SKM-1 (cell line): ENCODE measurements around the gene MORN1.

Experiments
- DNase-seq: peaks from one replicate; lab custom pipeline; 2025; ENCODE audit not compliant: unreplicated experiment; lab: John Stamatoyannopoulos, UW

Gene MORN1

DNA sequence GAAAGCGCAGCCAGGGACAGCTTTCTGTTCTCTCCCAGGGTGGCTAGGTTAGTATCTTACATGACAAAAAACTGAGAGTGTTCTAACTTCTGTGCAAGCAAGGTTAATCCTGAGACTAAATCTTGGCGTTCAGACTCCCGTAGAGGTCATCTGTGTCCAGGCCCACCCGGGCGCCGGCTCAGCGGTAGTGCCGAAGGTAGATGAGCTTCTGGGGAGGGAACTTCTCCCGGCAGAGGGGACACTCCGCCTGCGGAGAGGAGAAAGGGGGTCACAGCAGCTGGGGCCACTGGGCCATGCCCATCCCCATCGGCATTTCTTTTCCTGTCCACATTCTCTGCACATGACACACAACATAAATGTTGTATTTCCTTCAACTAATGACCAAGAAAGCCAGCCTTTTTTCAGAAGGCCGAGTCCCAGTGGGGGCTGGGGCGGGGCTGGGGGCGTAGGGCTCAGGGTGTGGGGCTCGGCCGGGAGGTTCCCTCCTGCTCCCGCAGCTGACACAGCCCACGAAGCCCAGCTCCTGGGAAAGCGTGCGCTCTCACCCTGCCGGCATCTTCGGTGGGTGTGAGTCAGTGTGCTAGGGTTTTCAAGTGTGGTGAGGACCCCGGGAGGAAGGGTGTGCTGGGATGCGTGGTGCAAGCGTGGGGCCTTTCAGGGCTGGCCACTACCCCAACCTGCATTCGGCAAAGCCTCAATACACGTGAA lies 14.4 kb upstream of the MORN1 start:
- no peak for DNase-seq

DNA sequence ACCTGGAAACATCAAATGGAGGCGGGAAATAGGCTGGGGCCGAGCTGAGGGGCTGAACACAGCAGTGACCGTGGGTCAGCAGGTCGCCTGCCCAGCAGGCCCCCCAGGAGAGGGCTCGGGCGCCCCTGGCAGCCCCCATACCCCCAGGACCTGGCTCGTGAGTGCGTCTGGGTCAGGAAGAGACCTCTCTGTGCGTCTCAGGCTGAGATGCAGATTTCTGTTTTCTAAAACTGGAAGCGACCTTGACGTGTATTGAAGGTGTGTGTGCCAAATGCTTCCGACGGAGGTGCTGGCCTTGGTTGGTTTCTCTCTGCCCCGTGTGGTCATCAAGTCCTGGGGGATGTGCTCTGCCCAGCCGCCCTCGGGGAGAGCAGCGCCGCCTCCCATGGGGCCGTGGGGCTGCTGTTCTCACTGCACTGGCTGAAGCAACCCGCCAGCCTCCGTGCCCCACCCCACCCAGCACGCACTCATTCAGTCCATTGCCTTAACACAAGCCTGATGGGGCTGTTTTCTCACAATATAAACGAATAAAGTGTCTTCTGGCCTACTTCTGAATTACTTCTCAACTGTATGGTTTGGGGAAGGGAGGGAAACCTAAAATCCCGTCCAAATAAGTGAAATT lies 13.6 kb upstream of the MORN1 start:
- DNase-seq = no peak

DNA sequence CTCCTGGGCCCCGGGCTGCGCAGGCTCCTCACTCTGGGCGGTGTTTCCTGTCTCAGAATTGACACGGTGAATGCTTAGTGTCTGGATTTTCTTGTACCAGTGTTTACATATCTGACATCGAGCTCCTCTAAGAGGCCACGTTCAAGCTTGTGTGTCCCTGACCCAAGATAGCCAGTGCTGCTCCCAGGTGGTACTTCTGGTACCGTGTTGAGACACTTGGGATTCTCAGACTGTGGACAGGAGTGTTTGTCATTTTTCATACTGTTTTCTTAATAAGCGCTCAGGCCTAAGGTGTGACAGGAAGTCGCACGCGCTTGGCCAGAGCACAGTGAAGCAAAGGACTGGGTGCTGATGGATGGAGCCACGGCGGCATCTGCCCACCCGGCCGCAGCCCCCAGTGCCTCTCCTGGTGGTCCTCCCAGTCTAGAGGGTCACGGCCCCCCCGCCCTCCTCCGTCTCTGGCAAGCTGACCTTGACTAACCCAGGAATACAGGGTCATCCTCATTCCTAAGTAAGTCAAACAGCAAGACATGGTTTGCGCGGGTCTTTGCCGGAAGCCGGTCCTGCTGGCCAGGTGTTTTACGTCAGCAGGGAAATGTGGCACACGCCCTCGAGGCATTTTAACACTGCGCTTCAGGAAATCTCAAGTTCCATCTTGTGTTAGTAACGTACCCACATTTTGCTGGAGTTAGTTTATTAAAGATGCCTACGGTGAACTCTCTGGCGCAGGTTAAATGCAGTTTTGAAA lies 13.0 kb upstream of the MORN1 start:
- no peak for DNase-seq

DNA sequence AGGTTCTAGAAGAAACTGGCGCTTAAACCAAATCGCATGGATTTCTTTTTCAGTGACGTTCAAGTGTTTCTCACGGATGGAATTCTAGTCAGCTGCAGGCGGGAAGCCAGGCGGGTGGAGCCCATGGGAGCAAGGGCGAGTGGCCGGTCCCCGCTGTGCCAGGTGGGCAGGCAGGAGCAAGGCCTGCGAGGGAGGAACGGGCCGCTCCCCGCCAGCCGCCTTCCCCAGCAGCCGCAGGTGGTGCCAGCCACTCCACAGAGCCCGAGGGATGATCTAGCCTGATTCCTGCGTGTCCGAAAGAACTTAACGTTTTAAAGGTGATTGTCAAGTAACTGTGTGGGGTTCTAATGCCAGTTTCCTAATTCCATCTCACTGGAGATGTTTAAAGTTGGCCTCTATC lies 11.9 kb upstream of the MORN1 start:
- DNase-seq = no peak

DNA sequence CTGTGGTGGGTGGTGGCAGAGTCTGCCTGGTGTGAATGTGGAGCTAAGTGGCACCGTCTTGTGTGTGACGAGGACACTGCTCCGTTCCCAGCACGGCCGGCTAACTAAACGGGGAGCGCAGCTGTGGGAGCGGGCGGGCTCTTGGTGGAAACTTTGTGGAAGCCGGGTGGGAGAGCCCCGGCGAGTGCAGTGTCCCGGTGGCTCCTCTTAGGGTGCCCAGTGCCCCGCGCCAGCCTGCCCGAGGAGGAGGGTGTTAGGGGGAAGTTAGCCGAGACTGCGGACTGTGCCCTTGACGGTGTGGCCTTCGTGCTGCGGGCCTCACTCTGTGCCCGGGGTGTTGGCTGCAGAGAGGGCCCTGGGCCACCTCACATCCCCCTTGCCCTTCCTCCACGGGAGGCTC lies 11.1 kb upstream of the MORN1 start:
- no peak for DNase-seq

DNA sequence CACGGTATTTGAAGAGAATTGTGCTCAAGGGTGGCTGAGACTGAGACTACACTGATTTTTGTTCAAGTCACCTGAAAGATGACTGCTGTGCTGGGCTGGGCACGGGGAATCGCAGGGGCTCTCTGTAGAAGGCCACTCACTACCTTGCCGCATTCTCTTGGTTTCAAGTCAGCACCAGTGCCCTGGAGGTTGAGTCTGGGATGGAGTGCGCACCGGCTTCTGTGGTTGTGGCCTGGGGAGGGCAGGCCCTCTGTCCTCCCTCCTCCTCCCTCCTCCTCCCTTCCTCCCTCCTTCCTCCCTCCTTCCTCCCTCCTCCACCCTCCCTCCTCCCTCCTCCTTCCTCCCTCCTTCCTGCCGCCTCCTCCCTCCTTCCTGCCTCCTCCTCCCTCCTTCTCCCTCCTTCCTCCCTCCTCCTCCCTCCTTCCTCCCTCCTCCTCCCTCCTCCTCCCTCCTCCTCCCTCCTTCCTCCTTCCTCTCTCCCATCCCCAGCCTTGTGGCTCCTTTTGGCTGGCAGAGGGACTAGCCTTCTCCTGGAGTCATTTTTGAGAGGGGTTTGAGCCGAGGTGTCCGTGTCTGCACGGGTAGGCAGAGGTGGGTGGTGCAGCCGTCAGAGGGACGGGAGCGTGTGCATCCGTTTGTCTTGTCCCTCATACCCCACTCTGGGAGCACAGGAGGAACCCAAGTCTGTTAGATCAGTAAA lies 9.7 kb upstream of the MORN1 start:
- no peak for DNase-seq

DNA sequence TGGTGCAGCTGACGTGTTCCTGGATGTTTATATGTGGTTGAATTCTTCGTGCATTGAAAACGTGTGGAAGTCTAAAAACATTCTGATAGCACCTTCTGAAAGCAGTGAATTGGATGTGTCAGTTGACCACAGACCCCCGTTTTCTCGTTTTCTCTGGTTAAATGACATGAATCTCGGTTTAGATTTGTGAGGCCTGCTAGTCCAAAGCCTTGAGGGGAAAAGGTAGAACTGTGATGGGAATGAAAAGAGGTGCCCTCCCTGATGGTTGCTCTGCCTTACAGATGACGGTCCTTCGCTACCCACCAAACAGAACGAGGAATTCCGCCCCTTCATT lies 9.2 kb upstream of the MORN1 start:
- no peak for DNase-seq

DNA sequence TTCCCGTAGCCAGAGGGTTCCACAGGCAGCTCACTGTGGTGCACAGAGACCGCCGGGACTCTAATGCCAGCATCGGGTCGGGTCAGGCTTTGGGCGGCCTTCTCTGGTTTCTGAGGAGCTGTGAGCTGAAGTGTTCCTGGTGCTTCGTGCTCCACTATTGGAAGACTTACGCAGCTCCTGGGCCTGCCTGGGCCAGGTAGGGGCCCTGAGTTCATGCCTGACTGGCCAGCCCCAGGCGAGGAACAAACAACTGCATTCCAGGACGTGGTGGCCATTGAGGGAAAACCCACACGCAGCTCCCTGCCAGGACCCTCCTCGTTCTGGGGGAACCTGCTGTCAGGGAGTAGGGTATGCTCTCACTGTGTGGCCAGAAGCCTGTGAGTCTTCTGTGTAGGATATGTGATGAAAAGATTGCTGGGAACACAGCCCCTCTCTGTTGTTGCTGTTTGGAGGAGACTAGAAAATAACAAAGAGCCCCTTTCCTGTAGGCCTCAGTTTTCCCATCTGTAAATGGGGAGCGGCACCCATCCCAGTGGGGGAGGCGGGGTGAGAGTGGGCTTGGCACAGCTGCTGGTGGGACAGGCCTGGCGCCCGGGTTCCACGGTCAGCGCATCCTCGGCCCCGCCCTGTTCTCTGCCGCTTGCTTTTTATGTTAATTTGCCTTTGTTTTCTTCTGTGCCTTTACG lies 8.7 kb upstream of the MORN1 start:
- no peak for DNase-seq

DNA sequence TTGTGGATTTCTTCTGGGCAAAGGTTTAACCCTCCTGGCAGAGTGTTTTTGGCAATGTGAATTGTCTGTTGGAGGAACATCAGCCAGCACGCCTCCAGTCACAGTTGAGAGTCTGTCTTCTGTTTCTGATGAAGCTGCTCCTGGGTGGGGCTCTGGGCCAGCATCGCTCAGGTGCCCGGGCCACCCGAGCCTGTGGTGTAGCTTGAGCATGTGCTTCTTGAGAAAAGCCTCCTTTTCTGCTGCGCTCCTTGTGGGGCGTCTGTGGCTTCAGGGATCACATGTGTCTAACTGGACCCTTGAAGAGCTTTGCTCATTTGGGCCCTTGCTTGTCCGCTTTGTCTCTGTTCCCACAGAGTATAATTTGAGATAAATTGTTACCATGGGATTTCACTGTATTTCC lies 7.5 kb upstream of the MORN1 start:
- no peak for DNase-seq

GRCh38 chr1:2397007-2397679 lies 5.8 kb upstream of the MORN1 start:
- no peak for DNase-seq

- no peak for DNase-seq
These were observed 5.1 kb upstream of the MORN1 start for GRCh38 chr1:2396476-2396875.

DNA sequence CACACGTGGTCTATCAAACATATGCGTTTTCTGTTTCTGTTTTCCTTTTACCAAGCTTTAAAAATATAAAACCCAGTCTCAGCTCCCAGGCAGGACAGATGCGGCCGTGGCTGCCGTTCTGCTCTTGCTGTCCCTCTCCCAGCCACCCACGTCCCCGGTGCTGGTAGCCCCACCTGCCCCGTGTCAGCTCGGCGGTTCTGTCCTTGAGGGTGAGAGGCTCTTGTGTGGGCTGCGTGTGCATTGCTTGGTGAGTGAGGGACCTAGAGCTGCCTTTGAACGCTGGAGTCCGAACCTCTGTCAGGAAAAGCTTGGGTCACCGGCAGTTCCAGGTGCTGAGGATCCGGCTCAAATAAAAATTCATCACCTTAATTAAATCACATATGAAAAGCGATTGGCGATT lies 4.7 kb upstream of the MORN1 start:
- no peak for DNase-seq

- no peak for DNase-seq
These were observed 3.9 kb upstream of the MORN1 start for GRCh38 chr1:2395245-2395644.

DNA sequence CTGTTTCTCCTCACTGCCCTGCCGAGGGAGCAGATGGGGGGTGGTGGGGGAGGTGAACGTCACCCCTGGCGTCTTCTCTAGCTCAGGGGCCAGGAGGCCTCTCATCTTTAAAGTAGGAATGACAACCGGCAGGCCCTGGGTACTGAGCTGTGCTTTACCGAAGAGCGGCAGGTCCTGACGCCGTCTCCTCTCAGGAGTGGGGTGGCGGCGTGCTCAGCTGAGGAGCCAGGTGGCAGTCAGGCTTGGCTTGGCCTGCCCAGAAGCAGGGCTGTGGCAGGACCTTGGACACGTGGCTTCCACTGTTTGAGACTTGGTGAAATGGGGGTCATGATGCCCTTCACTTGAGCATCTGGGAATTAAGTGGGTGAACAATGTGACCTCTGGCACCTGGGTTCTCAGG lies 3.4 kb upstream of the MORN1 start:
- no peak for DNase-seq

GRCh38 chr1:2394220-2394619 lies 2.9 kb upstream of the MORN1 start:
- DNase-seq = no peak

GRCh38 chr1:2393471-2393877 lies 2.1 kb upstream of the MORN1 start:
- DNase-seq = no peak

DNA sequence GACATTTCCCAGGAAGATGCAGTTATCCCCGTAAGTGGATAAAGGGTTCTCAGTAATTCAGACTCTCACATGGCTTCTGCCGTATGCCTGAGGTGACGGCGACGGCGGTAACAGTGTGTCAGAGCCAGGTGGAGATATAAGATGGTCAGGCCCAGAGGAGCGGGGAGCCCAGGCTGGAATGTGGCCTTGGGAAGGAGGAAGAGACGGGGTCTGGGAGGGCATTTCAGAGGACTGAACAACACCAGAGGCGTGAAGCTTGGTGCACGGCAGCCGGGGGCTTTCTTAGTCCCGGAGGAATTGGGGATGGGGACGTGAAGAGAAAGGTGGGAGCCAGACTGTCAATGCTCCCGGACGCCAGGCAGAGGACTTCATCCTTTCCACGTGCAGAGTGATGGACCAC lies 1.3 kb upstream of the MORN1 start:
- DNase-seq = no peak

- no peak for DNase-seq
These were observed 666 bp upstream of the MORN1 start for GRCh38 chr1:2391931-2392509.

DNA sequence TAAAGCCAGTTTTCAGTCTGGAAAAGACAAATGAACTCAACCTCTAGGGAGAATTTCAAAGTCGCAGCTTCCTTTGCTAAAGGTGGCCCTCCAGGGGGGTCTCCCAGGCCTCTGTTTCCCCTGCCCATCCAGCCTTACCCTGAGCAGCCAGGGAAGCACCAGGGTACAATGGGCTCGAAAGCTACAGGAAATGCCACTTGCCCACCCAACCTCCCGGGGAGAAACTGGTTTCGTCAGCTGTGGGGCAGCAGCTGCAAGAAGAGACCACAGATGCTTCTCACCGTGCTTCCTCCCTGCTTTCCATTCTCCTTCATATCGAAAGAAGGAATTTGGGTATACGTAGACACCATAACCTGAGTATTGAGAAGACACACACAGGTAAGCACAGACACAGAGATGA lies 1.7 kb downstream of the MORN1 start:
- no peak for DNase-seq
